Transverse colon (tissue), 4 donors: ENCODE data around the gene AKAP6. TPM values are rescaled to one million over a fixed set of nuclear protein-coding genes. Genes with fewer than 3 reads are reported as not detected.
A peak's percentile ranks its signal among the peaks of the same experiment; 100 is the strongest.

Experiments
- DNase-seq: peaks from one replicate; pipeline ENCODE4 v3.0.0-alpha.2; 2019
- H3K27ac ChIP-seq, 4 donors: fragments of 200-600 bp; sonication (generic); 2 replicates each; pipeline ENCODE4 v1.5.1; 2016 to 2018; ENCODE audit warnings: inconsistent platforms in 4 of 4
- H3K27me3 ChIP-seq: fragments of 200-600 bp; sonication (generic); 2 replicates; pipeline ENCODE4 v1.5.1; 2017; ENCODE audit warnings: inconsistent platforms
- H3K36me3 ChIP-seq, 4 donors: fragments of 200-600 bp; sonication (generic); 2 replicates each; pipeline ENCODE4 v1.5.1; 2017 to 2019; ENCODE audit warnings: inconsistent platforms in 4 of 4
- H3K4me1 ChIP-seq, 4 donors: fragments of 200-600 bp; sonication (generic); 2 replicates each; pipeline ENCODE4 v1.5.1; 2017 to 2020; ENCODE audit warnings: inconsistent platforms in 4 of 4
- H3K4me3 ChIP-seq, 4 donors: fragments of 200-600 bp; sonication (generic); 1 replicate in 1 of 4; 2 replicates in 3 of 4; pipeline versions ENCODE4 v1.5.1 to v1.6.1; 2017 to 2019; ENCODE audit warnings: inconsistent platforms in 4 of 4
- H3K9me3 ChIP-seq, 2 donors: fragments of 200-600 bp; sonication (generic); 2 replicates each; pipeline ENCODE4 v1.5.1; 2017 to 2019; ENCODE audit warnings: inconsistent platforms in 2 of 2
- EP300 ChIP-seq: sonication (generic); formaldehyde crosslinking; IDR thresholded peaks from one replicate; pipeline ENCODE4 v1.6.1; 2017; ENCODE audit warnings: antibody characterized with exemption, low read depth
- POLR2A ChIP-seq: fragments of 450-650 bp; IDR thresholded peaks from one replicate; pipeline ENCODE4 v1.6.1; 2016; ENCODE audit warnings: antibody characterized with exemption, mild to moderate bottlenecking, moderate library complexity
- POLR2AphosphoS5 ChIP-seq, 3 donors: sonication (generic); formaldehyde crosslinking; IDR thresholded peaks; one replicate each; pipeline ENCODE4 v1.6.1; 2016; ENCODE audit warnings: antibody characterized with exemption in 3 of 3
- WGBS, 2 donors: methylation state at CpG; one replicate each; pipeline ENCODE4 v1.1.5; 2018; ENCODE audit warnings: low coverage in 1 of 2; 5-methylcytosine and 5-hydroxymethylcytosine counted together
- in situ Hi-C, 4 donors: fragments of 200-750 bp; cut with MboI; loops; one replicate each; pipeline versions ENCODE4 v1.15.0 to v1.15.1; 2017; ENCODE audit warnings: low sequenced_read_pairs in 3 of 4, low pct_ligation_motif_present in 1 of 4, low pct_unique_long_range_greater_than_20kb in 1 of 4
- intact Hi-C: fragments of 100-400 bp; cut with DNase I; formaldehyde crosslinking; loops from one replicate; pipeline ENCODE4 v1.15.1; 2023; ENCODE audit warnings: low total_unique reads
- total RNA-seq, 4 donors: library from RNA; depleted of rRNA; stranded (reverse); fragments of >200 nt; gene quantifications; one replicate each; pipeline ENCODE4 v1.1.0, GENCODE V29; 2016
- TF ChIP-seq, protein P1 (sequence below), 5 experiments: fragments of 200-600 bp in 3 of 5; fragments of 450-650 bp in 2 of 5; sonication (generic) in 3 of 5; IDR thresholded peaks; 1 replicate in 2 of 5; 2 replicates in 3 of 5; pipeline ENCODE4 v1.5.1; 2016 to 2017; ENCODE audit warnings: antibody characterized with exemption in 5 of 5, inconsistent platforms in 3 of 5, mild to moderate bottlenecking in 2 of 5, moderate library complexity in 1 of 5

Gene AKAP6
- total RNA-seq, 4 donors from 2014 or later, result 6.3 to 16.7 (median 9.7) TPM

DNA sequence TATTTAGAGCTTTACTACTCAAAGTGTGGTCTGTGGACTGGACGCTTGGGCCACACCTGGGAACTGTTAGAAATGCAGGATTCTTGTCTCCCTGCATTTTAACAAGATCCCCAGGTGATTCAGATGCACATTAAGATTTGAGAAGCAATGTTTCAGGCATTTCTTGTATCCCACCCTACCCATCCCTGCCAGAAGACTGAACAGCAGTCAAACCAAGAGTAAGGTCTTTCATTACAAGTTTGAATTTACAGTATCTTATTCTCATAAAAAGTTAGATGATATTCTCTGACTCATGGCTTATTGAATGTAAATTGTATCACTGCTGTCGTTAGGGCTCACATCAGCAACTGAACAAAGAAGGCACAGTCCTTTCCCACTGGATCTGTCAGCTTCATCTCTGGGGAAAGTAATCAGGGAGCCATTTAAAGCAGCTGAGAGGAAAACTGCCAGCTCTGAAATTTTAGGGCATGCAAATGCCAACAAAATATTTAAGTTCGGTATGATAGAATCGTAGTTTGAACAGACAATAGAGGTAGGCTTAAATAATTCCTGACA is 141.1 kb downstream of the AKAP6 start:
- no peaks in the 10 kb centered on the region for H3K36me3 ChIP-seq
- TF ChIP-seq POLR2A (no peak), EP300 (no peak), POLR2AphosphoS5 (IDR thresholded peaks at IDR 0.05) (no peak)
- TF ChIP-seq, protein P1, sequence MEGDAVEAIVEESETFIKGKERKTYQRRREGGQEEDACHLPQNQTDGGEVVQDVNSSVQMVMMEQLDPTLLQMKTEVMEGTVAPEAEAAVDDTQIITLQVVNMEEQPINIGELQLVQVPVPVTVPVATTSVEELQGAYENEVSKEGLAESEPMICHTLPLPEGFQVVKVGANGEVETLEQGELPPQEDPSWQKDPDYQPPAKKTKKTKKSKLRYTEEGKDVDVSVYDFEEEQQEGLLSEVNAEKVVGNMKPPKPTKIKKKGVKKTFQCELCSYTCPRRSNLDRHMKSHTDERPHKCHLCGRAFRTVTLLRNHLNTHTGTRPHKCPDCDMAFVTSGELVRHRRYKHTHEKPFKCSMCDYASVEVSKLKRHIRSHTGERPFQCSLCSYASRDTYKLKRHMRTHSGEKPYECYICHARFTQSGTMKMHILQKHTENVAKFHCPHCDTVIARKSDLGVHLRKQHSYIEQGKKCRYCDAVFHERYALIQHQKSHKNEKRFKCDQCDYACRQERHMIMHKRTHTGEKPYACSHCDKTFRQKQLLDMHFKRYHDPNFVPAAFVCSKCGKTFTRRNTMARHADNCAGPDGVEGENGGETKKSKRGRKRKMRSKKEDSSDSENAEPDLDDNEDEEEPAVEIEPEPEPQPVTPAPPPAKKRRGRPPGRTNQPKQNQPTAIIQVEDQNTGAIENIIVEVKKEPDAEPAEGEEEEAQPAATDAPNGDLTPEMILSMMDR (IDR thresholded peaks at IDR 0.05), result no peak
- no peak overlapping the region for H3K4me3 ChIP-seq
- peaks cover 0 to 15% (median 6%) of the 10 kb centered on the region in 4 donors for H3K4me1 ChIP-seq
- H3K27me3 ChIP-seq, result no peaks in the 10 kb centered on the region
- intact Hi-C loops (no loop called here), in situ Hi-C loops (loop anchor here in 1 of 4 donors (10.0 kb wide), 1 partner anchor 215 kb away; no protein-coding TSS in a partner anchor)
- DNase-seq, result no peak
- 61 to 71% methylated on average over 4 of the region's 4 CpGs for WGBS, 2 donors
- peak overlapping the region in 3 of 4 donors; percentile 40 to 48 (median 40) for H3K27ac ChIP-seq
- H3K9me3 ChIP-seq, result no peaks in the 10 kb centered on the region

DNA sequence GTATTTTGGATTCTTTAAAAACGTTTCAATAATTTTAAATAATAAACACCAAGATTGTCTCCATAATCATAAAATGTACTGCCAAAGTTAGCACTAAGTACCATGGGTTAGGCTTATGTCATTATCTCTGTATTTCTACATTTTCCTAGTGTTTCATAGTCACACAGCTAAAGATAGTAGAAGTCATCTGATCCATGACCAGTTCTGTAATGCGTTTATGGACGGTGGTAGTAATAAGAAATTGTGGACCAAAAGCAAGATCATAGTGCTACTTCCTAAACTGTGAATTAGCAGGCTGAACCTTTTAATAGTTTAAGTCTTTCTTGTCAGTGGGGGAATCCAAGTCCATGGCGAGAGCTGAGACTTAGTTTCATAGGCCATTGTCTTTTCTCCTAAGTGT is 142.1 kb downstream of the AKAP6 start:
- Histone ChIP-seq H3K4me3 (no peak overlapping the region), H3K9me3 (no peaks in the 10 kb centered on the region), H3K36me3 (no peaks in the 10 kb centered on the region), H3K27me3 (no peaks in the 10 kb centered on the region), H3K27ac (peak overlapping the region in 3 of 4 donors; percentile 48 to 60 (median 49)), H3K4me1 (peaks cover 0 to 15% (median 6%) of the 10 kb centered on the region in 4 donors)
- DNase-seq, result no peak
- 81 to 83% methylated on average over 4 of the region's 4 CpGs for WGBS, 2 donors
- TF ChIP-seq POLR2AphosphoS5 (IDR thresholded peaks at IDR 0.05), result no peak
- no peak for TF ChIP-seq EP300
- TF ChIP-seq, protein P1 (IDR thresholded peaks at IDR 0.05), result no peak
- no peak for TF ChIP-seq POLR2A
- in situ Hi-C loops, result loop anchor here in 1 of 4 donors (10.0 kb wide), 1 partner anchor 216 kb away; no protein-coding TSS in a partner anchor
- intact Hi-C loops, result no loop called here

DNA sequence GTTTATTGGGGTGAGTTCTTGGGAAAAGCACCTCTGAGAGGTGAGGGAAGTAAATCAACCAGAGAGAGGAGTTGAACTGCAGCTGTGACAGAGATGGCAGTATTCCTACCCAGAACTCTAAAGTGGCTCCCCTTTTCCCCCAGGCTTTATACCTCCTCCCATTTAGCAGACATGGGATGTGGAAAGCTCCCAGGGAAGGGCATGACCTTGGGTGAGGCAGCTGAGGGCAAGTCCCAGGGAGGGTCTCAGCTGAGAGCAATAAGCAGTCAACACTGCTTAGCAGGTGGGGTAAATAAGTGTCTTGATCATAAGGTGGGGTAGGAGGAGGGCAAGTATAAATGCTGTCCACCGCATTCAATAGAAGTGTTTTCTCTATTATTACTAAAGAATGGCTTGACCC is 143.0 kb downstream of the AKAP6 start:
- H3K4me3 ChIP-seq, result no peak overlapping the region
- TF ChIP-seq POLR2A (no peak), POLR2AphosphoS5 (IDR thresholded peaks at IDR 0.05) (no peak)
- H3K27me3 ChIP-seq, result no peaks in the 10 kb centered on the region
- H3K27ac ChIP-seq, result peak overlapping the region; percentile 49 to 70 (median 64)
- DNase-seq, result no peak
- WGBS, 2 donors, result 92% methylated on average over 1 of the region's 1 CpG; no CpG with 5 or more reads in 1 of the 2 donors
- no peaks in the 10 kb centered on the region for H3K36me3 ChIP-seq
- in situ Hi-C loops (loop anchor here in 1 of 4 donors (10.0 kb wide), 1 partner anchor 217 kb away; no protein-coding TSS in a partner anchor), intact Hi-C loops (no loop called here)
- H3K4me1 ChIP-seq, result peaks cover 0 to 16% (median 6%) of the 10 kb centered on the region in 4 donors
- H3K9me3 ChIP-seq, result no peaks in the 10 kb centered on the region

DNA sequence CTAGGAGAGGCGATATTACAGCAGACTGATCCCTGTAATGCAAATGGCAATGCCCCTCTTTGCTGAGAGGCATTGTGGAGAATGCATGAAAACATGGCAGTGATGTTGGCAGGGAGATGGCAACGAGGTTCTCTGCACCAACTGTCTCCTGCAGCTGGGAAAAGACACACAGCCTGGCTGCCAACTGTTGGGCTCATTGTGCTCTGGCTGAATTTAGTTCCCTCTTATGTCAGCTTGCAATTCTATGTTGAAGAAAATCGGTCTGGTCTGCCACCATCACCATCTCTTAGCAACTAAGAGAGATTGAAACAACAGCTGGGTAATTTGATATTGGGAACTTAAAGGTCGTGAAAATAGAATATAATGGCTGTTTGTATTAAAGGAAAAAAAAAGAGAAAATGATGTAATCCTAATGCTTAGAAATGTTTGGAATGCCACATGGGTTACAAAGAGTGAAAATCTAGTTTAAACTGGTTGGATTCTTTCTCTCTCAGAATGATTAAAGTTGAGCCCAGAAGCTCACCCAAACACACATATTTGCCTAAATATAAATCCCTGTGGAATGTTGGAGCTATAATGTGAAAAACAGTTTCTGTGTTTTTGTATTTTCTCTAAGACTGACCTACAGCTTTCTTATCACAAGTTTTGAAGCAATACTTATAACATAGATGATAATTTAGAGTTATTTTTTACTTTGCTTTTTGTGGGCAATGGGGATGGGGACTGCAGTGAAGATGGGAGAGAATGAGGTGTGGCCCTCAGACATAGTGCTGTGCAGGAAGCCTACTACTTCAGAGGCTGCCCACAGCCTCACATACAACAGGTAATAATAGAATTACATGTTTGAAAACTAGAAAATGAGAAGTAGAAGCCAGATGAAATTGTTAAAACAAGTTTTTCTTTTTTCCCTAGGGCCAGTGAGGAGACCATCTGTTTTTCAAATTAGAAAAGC is 143.7 kb downstream of the AKAP6 start:
- no peak overlapping the region for H3K4me3 ChIP-seq
- no peaks in the 10 kb centered on the region for H3K9me3 ChIP-seq
- H3K27ac ChIP-seq, result peak overlapping the region; percentile 49 to 70 (median 64)
- in situ Hi-C loops (loop anchor here in 1 of 4 donors (10.0 kb wide), 1 partner anchor 218 kb away; no protein-coding TSS in a partner anchor), intact Hi-C loops (no loop called here)
- 36 to 42% methylated on average over 4 of the region's 4 CpGs for WGBS, 2 donors
- TF ChIP-seq EP300 (no peak), POLR2AphosphoS5 (IDR thresholded peaks at IDR 0.05) (no peak), POLR2A (no peak)
- TF ChIP-seq, protein P1 (IDR thresholded peaks at IDR 0.05), result no peak
- H3K36me3 ChIP-seq, result no peaks in the 10 kb centered on the region
- no peak for DNase-seq
- no peaks in the 10 kb centered on the region for H3K27me3 ChIP-seq
- peaks cover 0 to 18% (median 6%) of the 10 kb centered on the region in 4 donors for H3K4me1 ChIP-seq
